Trophoblast cell (in vitro differentiated cells and primary cell): ENCODE data around the gene HEPH.

Source experiments
- DNase-seq, 2 donors: peaks; one replicate each; pipeline ENCODE4 v3.0.0-alpha.2; 2016
- H2AFZ ChIP-seq: 2 replicates; pipeline ENCODE4 v1.6.1; 2013; ENCODE audit warnings: low read length, moderate library complexity, mild to moderate bottlenecking; ENCODE audit not compliant: insufficient read depth, poor library complexity
- H2AK5ac ChIP-seq: 2 replicates; pipeline ENCODE4 v1.6.1; 2013; ENCODE audit warnings: mild to moderate bottlenecking, low read length
- H2BK120ac ChIP-seq: 2 replicates; pipeline ENCODE4 v1.6.1; 2013; ENCODE audit warnings: low read length, mild to moderate bottlenecking, moderate library complexity; ENCODE audit not compliant: insufficient read depth, poor library complexity
- H2BK12ac ChIP-seq: 2 replicates; pipeline ENCODE4 v1.6.1; 2013; ENCODE audit warnings: mild to moderate bottlenecking, low read length, moderate library complexity
- H2BK5ac ChIP-seq: 2 replicates; pipeline ENCODE4 v1.6.1; 2013; ENCODE audit warnings: low read length, low read depth, moderate library complexity, mild to moderate bottlenecking; ENCODE audit not compliant: poor library complexity
- H3K14ac ChIP-seq: 2 replicates; pipeline ENCODE4 v1.6.1; 2013; ENCODE audit warnings: mild to moderate bottlenecking, low read length
- H3K18ac ChIP-seq: 2 replicates; pipeline ENCODE4 v1.6.1; 2013; ENCODE audit warnings: mild to moderate bottlenecking, low read length
- H3K23ac ChIP-seq: 2 replicates; pipeline ENCODE4 v1.6.1; 2013; ENCODE audit warnings: low read length
- H3K27ac ChIP-seq: 2 replicates; pipeline ENCODE4 v1.5.1; 2013; ENCODE audit warnings: low read depth, mild to moderate bottlenecking, inconsistent platforms, low read length, moderate library complexity
- H3K27me3 ChIP-seq: 2 replicates; pipeline ENCODE4 v1.6.1; 2013; ENCODE audit warnings: inconsistent platforms, mild to moderate bottlenecking, low read length, moderate library complexity; ENCODE audit not compliant: insufficient read depth
- H3K36me3 ChIP-seq, 2 experiments: 1 replicate in 1 of 2; 2 replicates in 1 of 2; pipeline ENCODE4 v1.6.1; 2013; ENCODE audit warnings: low read length in 2 of 2, mild to moderate bottlenecking in 2 of 2, moderate library complexity in 1 of 2; ENCODE audit not compliant: insufficient read depth in 2 of 2, control insufficient read depth in 1 of 2
- H3K4ac ChIP-seq: 2 replicates; pipeline ENCODE4 v1.6.1; 2013; ENCODE audit warnings: low read depth, mild to moderate bottlenecking, low read length, moderate library complexity
- H3K4me1 ChIP-seq, 2 experiments: 1 replicate in 1 of 2; 2 replicates in 1 of 2; pipeline ENCODE4 v1.6.1; 2013; ENCODE audit warnings: low read length in 2 of 2, mild to moderate bottlenecking in 2 of 2, moderate library complexity in 1 of 2; ENCODE audit not compliant: insufficient read depth in 2 of 2, control insufficient read depth in 1 of 2
- H3K4me2 ChIP-seq: 2 replicates; pipeline ENCODE4 v1.6.1; 2013; ENCODE audit warnings: inconsistent platforms, mild to moderate bottlenecking, low read length, moderate library complexity
- H3K4me3 ChIP-seq: 2 replicates; pipeline ENCODE4 v1.5.1; 2013; ENCODE audit warnings: mild to moderate bottlenecking, low read depth, low read length, inconsistent platforms
- H3K79me1 ChIP-seq: one replicate; pipeline ENCODE4 v1.6.1; 2013; ENCODE audit warnings: low read length
- H3K79me2 ChIP-seq: 2 replicates; pipeline ENCODE4 v1.6.1; 2013; ENCODE audit warnings: low read length, mild to moderate bottlenecking; ENCODE audit not compliant: control insufficient read depth, insufficient read depth, poor library complexity
- H3K9ac ChIP-seq: 2 replicates; pipeline ENCODE4 v1.6.1; 2013; ENCODE audit warnings: mild to moderate bottlenecking, low read length
- H3K9me3 ChIP-seq: 2 replicates; pipeline ENCODE4 v1.6.1; 2013; ENCODE audit warnings: low read depth, mild to moderate bottlenecking, control low read depth, inconsistent platforms, low read length; ENCODE audit not compliant: insufficient read depth
- H4K12ac ChIP-seq: 2 replicates; pipeline ENCODE4 v1.6.1; 2013; ENCODE audit warnings: low read depth, mild to moderate bottlenecking, low read length, moderate library complexity
- H4K8ac ChIP-seq: 2 replicates; pipeline ENCODE4 v1.6.1; 2013; ENCODE audit warnings: low read depth, mild to moderate bottlenecking, low read length, moderate library complexity
- H4K91ac ChIP-seq: one replicate; pipeline ENCODE4 v1.6.1; 2013; ENCODE audit warnings: low read depth, mild to moderate bottlenecking, low read length, moderate library complexity
- WGBS: extraction: QIAGEN DNeasy Blood & Tissue Kit; methylation state at CpG from one replicate; pipeline ENCODE4 v1.1.7; 2013; ENCODE audit warnings: missing lambda C conversion rate; ENCODE audit not compliant: insufficient read length, insufficient coverage; ENCODE audit errors: extremely low coverage; 5-methylcytosine and 5-hydroxymethylcytosine counted together

The HEPH gene

GRCh38 chrX:66200855-66201795, 37.1 kb downstream of the HEPH start:
- Histone ChIP-seq H3K9me3 (no peaks in the 10 kb centered on the region), H2BK5ac (no peak overlapping the region), H2BK120ac (no peak overlapping the region), H2AFZ (no peak overlapping the region), H3K14ac (no peak overlapping the region), H3K4me2 (no peak overlapping the region), H3K79me1 (no peaks in the 10 kb centered on the region), H3K27ac (no peak overlapping the region), H3K36me3 (peaks cover 4 to 10% of the 10 kb centered on the region in 2 experiments), H2AK5ac (no peak overlapping the region), H3K18ac (no peak overlapping the region), H4K8ac (no peak overlapping the region), H4K12ac (no peak overlapping the region), H3K27me3 (no peaks in the 10 kb centered on the region), H3K79me2 (no peaks in the 10 kb centered on the region), H2BK12ac (no peak overlapping the region), H3K4ac (no peak overlapping the region), H3K4me1 (peaks cover 0 to 2% of the 10 kb centered on the region in 2 experiments), H3K4me3 (no peak overlapping the region), H3K23ac (no peak overlapping the region), H4K91ac (no peak overlapping the region), H3K9ac (no peak overlapping the region)
- WGBS, result no CpG with 5 or more reads among the region's 5 CpGs
- peak in 1 of 2 donors; percentile 7 for DNase-seq

GRCh38 chrX:66203114-66203513, 39.1 kb downstream of the HEPH start:
- Histone ChIP-seq H3K79me2 (no peaks in the 10 kb centered on the region), H4K91ac (no peak overlapping the region), H3K23ac (no peak overlapping the region), H3K4ac (no peak overlapping the region), H2AFZ (no peak overlapping the region), H3K9ac (no peak overlapping the region), H4K12ac (no peak overlapping the region), H4K8ac (no peak overlapping the region), H2AK5ac (no peak overlapping the region), H3K4me3 (no peak overlapping the region), H3K4me2 (no peak overlapping the region), H3K4me1 (peaks cover 0 to 2% of the 10 kb centered on the region in 2 experiments), H3K36me3 (peaks cover 6 to 8% of the 10 kb centered on the region in 2 experiments), H3K18ac (no peak overlapping the region), H2BK12ac (no peak overlapping the region), H3K27me3 (no peaks in the 10 kb centered on the region), H2BK120ac (no peak overlapping the region), H3K14ac (no peak overlapping the region), H3K9me3 (no peaks in the 10 kb centered on the region), H2BK5ac (no peak overlapping the region), H3K27ac (no peak overlapping the region), H3K79me1 (no peaks in the 10 kb centered on the region)
- WGBS, result no CpG with 5 or more reads among the region's 5 CpGs
- no peak for DNase-seq

DNA sequence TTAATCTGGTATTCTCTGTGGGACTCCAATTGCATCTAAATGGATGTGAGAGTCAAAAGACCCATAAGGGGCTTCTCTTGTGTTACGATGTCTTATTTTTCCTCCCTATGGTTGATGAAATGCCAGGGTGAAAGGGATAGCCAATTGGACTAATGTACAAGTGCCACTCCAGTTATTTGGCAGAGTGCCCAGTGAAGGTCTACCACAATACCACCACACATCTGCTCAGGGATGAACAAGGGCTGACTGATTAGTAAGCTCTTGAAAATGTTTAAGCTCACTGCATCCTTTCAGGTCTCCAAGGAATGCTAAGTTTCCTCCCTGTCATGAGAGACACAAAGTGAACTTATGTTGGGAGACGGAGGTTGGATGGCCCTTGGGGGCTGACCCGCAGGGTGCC, 57.8 kb downstream of the HEPH start:
- no peak overlapping the region for H2AFZ ChIP-seq
- H2AK5ac ChIP-seq, result no peak overlapping the region
- no peak for DNase-seq
- H3K79me1 ChIP-seq, result no peaks in the 10 kb centered on the region
- no peak overlapping the region for H3K4me2 ChIP-seq
- no peak overlapping the region for H3K4ac ChIP-seq
- H3K27ac ChIP-seq, result no peak overlapping the region
- no peaks in the 10 kb centered on the region for H3K36me3 ChIP-seq
- no peak overlapping the region for H2BK12ac ChIP-seq
- H3K27me3 ChIP-seq, result no peaks in the 10 kb centered on the region
- H3K4me3 ChIP-seq, result no peak overlapping the region
- H3K14ac ChIP-seq, result no peak overlapping the region
- H4K8ac ChIP-seq, result no peak overlapping the region
- no peak overlapping the region for H3K23ac ChIP-seq
- H3K9ac ChIP-seq, result no peak overlapping the region
- no peaks in the 10 kb centered on the region for H3K4me1 ChIP-seq
- no CpG with 5 or more reads among the region's 3 CpGs for WGBS
- no peaks in the 10 kb centered on the region for H3K9me3 ChIP-seq
- H4K12ac ChIP-seq, result no peak overlapping the region
- H3K79me2 ChIP-seq, result no peaks in the 10 kb centered on the region
- no peak overlapping the region for H2BK5ac ChIP-seq
- H4K91ac ChIP-seq, result no peak overlapping the region
- H2BK120ac ChIP-seq, result no peak overlapping the region
- no peak overlapping the region for H3K18ac ChIP-seq

DNA sequence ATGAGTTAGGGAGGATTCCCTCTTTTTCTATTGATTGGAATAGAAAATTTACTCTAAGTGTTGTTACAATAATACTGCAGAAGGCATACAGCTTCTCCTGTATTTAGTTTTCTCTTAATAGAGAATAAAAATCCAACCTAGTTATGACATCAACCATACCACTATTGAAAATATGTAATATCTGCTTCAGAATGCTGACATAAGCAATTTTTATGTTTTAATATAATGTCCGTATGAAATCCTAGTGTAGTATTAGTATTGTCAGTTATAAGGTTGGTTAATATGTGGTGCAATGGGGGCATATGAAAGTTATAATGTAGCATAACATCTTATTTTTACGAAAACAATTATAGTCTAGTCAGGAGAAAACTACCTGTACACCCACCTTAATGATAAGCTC, 68.2 kb downstream of the HEPH start:
- WGBS, result no CpG with 5 or more reads among the region's 2 CpGs

More for the DNA sequence above, 68.2 kb downstream of the HEPH start:
- Histone ChIP-seq H3K27ac (no peak overlapping the region), H3K27me3 (no peaks in the 10 kb centered on the region), H3K14ac (no peak overlapping the region), H4K8ac (no peak overlapping the region), H2BK5ac (no peak overlapping the region), H3K4me1 (no peaks in the 10 kb centered on the region), H3K23ac (no peak overlapping the region), H3K4me2 (no peak overlapping the region), H2AFZ (no peak overlapping the region), H3K4me3 (no peak overlapping the region), H3K9me3 (no peaks in the 10 kb centered on the region), H3K79me2 (no peaks in the 10 kb centered on the region), H4K12ac (no peak overlapping the region), H4K91ac (no peak overlapping the region), H3K4ac (no peak overlapping the region), H2BK12ac (no peak overlapping the region), H3K9ac (no peak overlapping the region), H2AK5ac (no peak overlapping the region), H3K79me1 (no peaks in the 10 kb centered on the region), H3K18ac (no peak overlapping the region), H3K36me3 (no peaks in the 10 kb centered on the region), H2BK120ac (no peak overlapping the region)
- no peak for DNase-seq
